Smooth muscle cell (in vitro differentiated cells): ENCODE results near the gene CRTC3. TPM values are rescaled to one million over a fixed set of nuclear protein-coding genes. Genes with fewer than 3 reads are reported as not detected.

ENCODE experiments used
- DNase-seq: peaks from one replicate; lab custom pipeline; 2025; ENCODE audit not compliant: unreplicated experiment; lab: John Stamatoyannopoulos, UW
- H2AFZ ChIP-seq: fragments of 200-600 bp; sonication (generic); 2 replicates; pipeline ENCODE4 v1.6.0; 2016; ENCODE audit warnings: antibody characterized with exemption, low read depth, mild to moderate bottlenecking
- H3F3A ChIP-seq: fragments of 200-600 bp; sonication (generic); 2 replicates; pipeline ENCODE4 v1.6.0; 2017; ENCODE audit warnings: antibody characterized with exemption, low read depth
- H3K27ac ChIP-seq: fragments of 200-600 bp; sonication (generic); 2 replicates; pipeline ENCODE4 v1.5.1; 2016; ENCODE audit warnings: low read depth, mild to moderate bottlenecking
- H3K27me3 ChIP-seq: fragments of 200-600 bp; sonication (generic); 2 replicates; pipeline ENCODE4 v1.6.1; 2016; ENCODE audit warnings: low read depth, mild to moderate bottlenecking
- H3K36me3 ChIP-seq: fragments of 200-600 bp; sonication (generic); 2 replicates; pipeline ENCODE4 v1.5.1; 2016; ENCODE audit warnings: low read depth
- H3K4me1 ChIP-seq: fragments of 200-600 bp; sonication (generic); 2 replicates; pipeline ENCODE4 v1.5.1; 2016; ENCODE audit warnings: low read depth
- H3K4me2 ChIP-seq: fragments of 200-600 bp; sonication (generic); 2 replicates; pipeline ENCODE4 v1.6.0; 2016; ENCODE audit warnings: mild to moderate bottlenecking
- H3K4me3 ChIP-seq: fragments of 200-600 bp; sonication (generic); 2 replicates; pipeline ENCODE4 v1.5.1; 2016; ENCODE audit warnings: mild to moderate bottlenecking
- H3K79me2 ChIP-seq: fragments of 200-600 bp; sonication (generic); 2 replicates; pipeline ENCODE4 v1.6.0; 2016; ENCODE audit warnings: low read depth, mild to moderate bottlenecking
- H3K9ac ChIP-seq: fragments of 200-600 bp; sonication (generic); 2 replicates; pipeline ENCODE4 v1.6.0; 2016; ENCODE audit warnings: low read depth
- H3K9me3 ChIP-seq: fragments of 200-600 bp; sonication (generic); replicated peaks from 2 replicates; pipeline ENCODE4 v1.5.1; 2016; ENCODE audit warnings: low read depth
- H4K20me1 ChIP-seq: fragments of 200-600 bp; sonication (generic); 2 replicates; pipeline ENCODE4 v1.6.0; 2016; ENCODE audit warnings: low read depth
- WGBS: methylation state at CpG from one replicate; pipeline ENCODE4 v1.1.7; 2016; ENCODE audit warnings: low lambda C conversion rate; 5-methylcytosine and 5-hydroxymethylcytosine counted together
- polyA plus RNA-seq: library from polyadenylated mRNA; unstranded; fragments of >200 nt; fragmentation: Nextera tagmentation; extraction: Ambion mirVana; gene quantifications from 2 replicates; pipeline ENCODE4 v1.2.1, GENCODE V29; 2016
- total RNA-seq: library from RNA; depleted of rRNA; stranded (reverse); fragments of >200 nt; gene quantifications from 2 replicates; pipeline ENCODE4 v1.2.3, GENCODE V29; 2014
- TF ChIP-seq, protein P1 (sequence below): fragments of 200-600 bp; sonication (generic); IDR thresholded peaks from 2 replicates; pipeline ENCODE4 v1.5.1; 2017; ENCODE audit warnings: borderline replicate concordance, mild to moderate bottlenecking, antibody characterized with exemption; ENCODE audit not compliant: insufficient read depth, poor library complexity, severe bottlenecking

The CRTC3 gene
- total and polyA plus RNA-seq, 2 experiments from 2014 or later = 12.2 to 12.5 TPM

DNA sequence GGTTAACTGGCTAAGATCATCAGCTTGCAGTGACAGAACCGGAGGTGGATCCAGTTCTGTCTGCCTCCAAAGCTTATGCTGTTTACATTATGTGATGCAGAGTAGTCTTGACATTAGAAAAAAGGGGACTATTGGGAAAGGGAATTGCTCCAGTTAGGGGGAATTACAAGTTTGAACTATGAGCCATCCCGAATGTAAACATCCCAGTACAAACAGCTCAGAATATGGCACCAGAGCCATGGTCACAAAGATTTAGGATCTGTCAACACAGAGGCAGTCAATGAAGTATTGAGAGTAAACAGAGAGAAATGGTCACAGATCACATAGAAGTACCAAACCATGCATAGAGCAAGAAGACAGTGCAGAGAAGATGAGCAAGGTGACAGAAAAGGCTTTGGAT, 39.8 kb upstream of the CRTC3 start:
- peaks cover 47% of the 10 kb centered on the region for H3K36me3 ChIP-seq
- H3K27ac ChIP-seq = no peak overlapping the region
- no peaks in the 10 kb centered on the region for H3K79me2 ChIP-seq
- DNase-seq = no peak
- 67% methylated on average over 2 of the region's 2 CpGs for WGBS
- no peaks in the 10 kb centered on the region for H3K9me3 ChIP-seq
- H3K27me3 ChIP-seq = no peaks in the 10 kb centered on the region
- H3K4me3 ChIP-seq = no peak overlapping the region
- TF ChIP-seq, protein P1, sequence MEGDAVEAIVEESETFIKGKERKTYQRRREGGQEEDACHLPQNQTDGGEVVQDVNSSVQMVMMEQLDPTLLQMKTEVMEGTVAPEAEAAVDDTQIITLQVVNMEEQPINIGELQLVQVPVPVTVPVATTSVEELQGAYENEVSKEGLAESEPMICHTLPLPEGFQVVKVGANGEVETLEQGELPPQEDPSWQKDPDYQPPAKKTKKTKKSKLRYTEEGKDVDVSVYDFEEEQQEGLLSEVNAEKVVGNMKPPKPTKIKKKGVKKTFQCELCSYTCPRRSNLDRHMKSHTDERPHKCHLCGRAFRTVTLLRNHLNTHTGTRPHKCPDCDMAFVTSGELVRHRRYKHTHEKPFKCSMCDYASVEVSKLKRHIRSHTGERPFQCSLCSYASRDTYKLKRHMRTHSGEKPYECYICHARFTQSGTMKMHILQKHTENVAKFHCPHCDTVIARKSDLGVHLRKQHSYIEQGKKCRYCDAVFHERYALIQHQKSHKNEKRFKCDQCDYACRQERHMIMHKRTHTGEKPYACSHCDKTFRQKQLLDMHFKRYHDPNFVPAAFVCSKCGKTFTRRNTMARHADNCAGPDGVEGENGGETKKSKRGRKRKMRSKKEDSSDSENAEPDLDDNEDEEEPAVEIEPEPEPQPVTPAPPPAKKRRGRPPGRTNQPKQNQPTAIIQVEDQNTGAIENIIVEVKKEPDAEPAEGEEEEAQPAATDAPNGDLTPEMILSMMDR = no peak
- no peak overlapping the region for H2AFZ ChIP-seq
- H3K4me2 ChIP-seq = no peak overlapping the region
- no peaks in the 10 kb centered on the region for H3K4me1 ChIP-seq
- H4K20me1 ChIP-seq = no peaks in the 10 kb centered on the region
- H3K9ac ChIP-seq = no peak overlapping the region
- peaks cover under 1% of the 10 kb centered on the region for H3F3A ChIP-seq

DNA sequence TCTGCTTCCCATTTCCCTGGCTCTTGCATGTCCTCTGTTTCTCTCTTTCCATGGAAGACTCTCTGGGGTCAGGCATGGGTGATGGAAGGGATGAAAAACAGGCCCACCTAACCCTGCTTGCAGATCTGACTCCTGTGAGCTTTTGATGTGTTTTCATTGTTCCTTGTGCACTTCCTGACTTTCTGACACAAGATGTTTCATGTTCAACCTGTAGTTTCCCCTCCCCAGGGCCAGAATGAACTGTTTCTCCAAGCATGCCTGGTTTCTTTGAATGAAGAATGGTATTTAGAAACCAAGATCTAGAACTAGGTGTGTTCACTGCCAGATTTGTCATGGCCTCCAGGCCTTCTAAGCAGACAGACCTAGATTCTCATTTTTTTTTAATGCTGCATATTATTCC, 36.1 kb upstream of the CRTC3 start:
- Histone ChIP-seq H3K9me3 (no peaks in the 10 kb centered on the region), H3F3A (peaks cover 3% of the 10 kb centered on the region), H3K4me1 (no peaks in the 10 kb centered on the region), H3K9ac (no peak overlapping the region), H2AFZ (no peak overlapping the region), H4K20me1 (no peaks in the 10 kb centered on the region), H3K27ac (no peak overlapping the region), H3K27me3 (no peaks in the 10 kb centered on the region), H3K36me3 (peaks cover 32% of the 10 kb centered on the region), H3K4me2 (no peak overlapping the region), H3K4me3 (no peak overlapping the region), H3K79me2 (no peaks in the 10 kb centered on the region)
- no peak for DNase-seq
- TF ChIP-seq, protein P1 = no peak

DNA sequence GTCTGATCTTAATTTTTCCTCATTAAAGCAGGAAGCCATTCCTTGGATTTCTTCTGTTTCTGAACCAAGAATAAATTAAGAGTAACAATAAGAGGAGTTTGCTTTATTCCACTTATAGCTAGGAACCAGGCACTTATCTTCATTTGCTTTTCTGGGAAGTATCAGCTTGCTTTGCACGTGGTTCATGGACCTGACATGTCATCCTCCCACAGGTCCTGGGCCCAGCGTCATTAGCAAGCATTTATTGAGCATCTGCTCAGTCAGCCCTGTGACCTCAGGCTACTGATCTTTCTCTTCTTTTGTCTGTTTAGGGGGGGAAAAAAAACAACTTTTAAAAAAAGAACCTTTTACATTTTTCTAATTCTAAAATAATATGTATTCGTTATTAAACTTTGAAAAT, 34.7 kb upstream of the CRTC3 start:
- no peak for DNase-seq
- Histone ChIP-seq H3K9ac (no peak overlapping the region), H3K79me2 (no peaks in the 10 kb centered on the region), H3K36me3 (peaks cover 42% of the 10 kb centered on the region), H3K4me2 (no peak overlapping the region), H2AFZ (no peak overlapping the region), H3K9me3 (no peaks in the 10 kb centered on the region), H4K20me1 (no peaks in the 10 kb centered on the region), H3K4me3 (no peak overlapping the region), H3F3A (peaks cover 3% of the 10 kb centered on the region), H3K4me1 (no peaks in the 10 kb centered on the region), H3K27me3 (no peaks in the 10 kb centered on the region), H3K27ac (no peak overlapping the region)
- TF ChIP-seq, protein P1 = no peak
- 64% methylated on average over 3 of the region's 3 CpGs for WGBS

DNA sequence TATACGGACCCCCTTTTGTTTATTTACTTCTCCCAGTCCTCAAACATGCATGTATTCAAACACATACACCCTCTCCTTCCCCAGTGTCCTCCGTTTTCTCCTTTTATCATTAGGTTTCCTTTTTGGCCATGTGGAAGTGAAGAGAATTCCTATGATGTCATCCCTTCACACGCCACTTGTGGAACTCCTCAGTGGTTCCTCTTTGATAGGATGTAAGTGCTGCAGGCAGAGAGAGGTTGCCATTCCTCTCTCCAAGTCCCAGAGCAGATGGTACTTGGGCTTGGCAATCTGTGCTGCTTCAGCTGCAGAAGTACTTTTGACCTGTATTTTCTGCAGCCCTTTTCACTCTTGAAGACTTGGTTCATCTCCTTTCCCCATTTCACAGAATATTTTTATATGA, 32.9 kb upstream of the CRTC3 start:
- Histone ChIP-seq H3K79me2 (no peaks in the 10 kb centered on the region), H3K4me3 (no peak overlapping the region), H3K9me3 (no peaks in the 10 kb centered on the region), H3K36me3 (peaks cover 48% of the 10 kb centered on the region), H3K4me2 (no peak overlapping the region), H3K27me3 (no peaks in the 10 kb centered on the region), H3K9ac (no peak overlapping the region), H2AFZ (no peak overlapping the region), H3K4me1 (no peaks in the 10 kb centered on the region), H3F3A (peaks cover 3% of the 10 kb centered on the region), H4K20me1 (no peaks in the 10 kb centered on the region), H3K27ac (no peak overlapping the region)
- 81% methylated on average over 3 of the region's 3 CpGs for WGBS
- no peak for DNase-seq
- TF ChIP-seq, protein P1 = no peak
